CD14-positive monocyte (primary cell): ENCODE measurements around the gene C10orf95. TPM values are rescaled to one million over a fixed set of nuclear protein-coding genes. Genes with fewer than 3 reads are reported as not detected.

ENCODE experiments used
- DNase-seq, 3 donors: peaks; one replicate each; pipeline ENCODE4 v3.0.0-alpha.2; 2011 to 2022
- H2AFZ ChIP-seq: 2 replicates; pipeline ENCODE4 v1.6.0; 2012; ENCODE audit warnings: mild to moderate bottlenecking, low read depth, low read length, inconsistent platforms; ENCODE audit not compliant: insufficient read depth, poor library complexity, severe bottlenecking
- H3K27ac ChIP-seq, 2 donors: 1 replicate in 1 of 2; 2 replicates in 1 of 2; pipeline ENCODE4 v1.5.1; 2012 to 2013; ENCODE audit warnings: low read length in 2 of 2, control low read depth in 1 of 2, inconsistent platforms in 1 of 2, low read depth in 1 of 2, mild to moderate bottlenecking in 1 of 2
- H3K27me3 ChIP-seq, 2 donors: one replicate each; pipeline versions ENCODE4 v1.6.0 to v1.6.1; 2011 to 2013; ENCODE audit warnings: low read length in 2 of 2; ENCODE audit not compliant: control insufficient read depth in 2 of 2, insufficient read depth in 2 of 2
- H3K36me3 ChIP-seq, 2 donors: replicated peaks in 1 of 2; 1 replicate in 1 of 2; 2 replicates in 1 of 2; pipeline versions ENCODE4 v1.5.1 to v1.6.1; 2012 to 2013; ENCODE audit warnings: low read length in 2 of 2, control low read depth in 1 of 2, inconsistent platforms in 1 of 2, mild to moderate bottlenecking in 1 of 2; ENCODE audit not compliant: insufficient read depth in 2 of 2, control insufficient read depth in 1 of 2
- H3K4me1 ChIP-seq, 2 donors: 1 replicate in 1 of 2; 2 replicates in 1 of 2; pipeline versions ENCODE4 v1.5.1 to v1.6.1; 2012 to 2013; ENCODE audit warnings: low read length in 2 of 2, control low read depth in 1 of 2, inconsistent platforms in 1 of 2, mild to moderate bottlenecking in 1 of 2, moderate library complexity in 1 of 2; ENCODE audit not compliant: insufficient read depth in 2 of 2, control insufficient read depth in 1 of 2
- H3K4me2 ChIP-seq: replicated peaks from 2 replicates; pipeline ENCODE3; 2012; ENCODE audit warnings: low read length, moderate library complexity, mild to moderate bottlenecking; ENCODE audit not compliant: poor library complexity, severe bottlenecking; ENCODE audit errors: extremely low read depth
- H3K4me3 ChIP-seq, 3 experiments: fragments of 200-600 bp in 1 of 3; sonication (generic) in 1 of 3; replicated peaks in 1 of 3; 1 replicate in 2 of 3; 2 replicates in 1 of 3; pipeline ENCODE4 v1.5.1; 2011 to 2013; ENCODE audit warnings: low read length in 3 of 3, mild to moderate bottlenecking in 3 of 3, control low read depth in 2 of 3, low read depth in 2 of 3, inconsistent platforms in 1 of 3, moderate library complexity in 1 of 3
- H3K79me2 ChIP-seq: 2 replicates; pipeline ENCODE4 v1.6.0; 2012; ENCODE audit warnings: mild to moderate bottlenecking, control low read depth, inconsistent platforms, low read length, moderate library complexity; ENCODE audit not compliant: insufficient read depth
- H3K9ac ChIP-seq: 2 replicates; pipeline ENCODE4 v1.6.0; 2017; ENCODE audit warnings: low read length, mild to moderate bottlenecking; ENCODE audit not compliant: insufficient read depth, poor library complexity, severe bottlenecking
- H3K9me3 ChIP-seq, 2 donors: replicated peaks in 1 of 2; 1 replicate in 1 of 2; 2 replicates in 1 of 2; pipeline versions ENCODE4 v1.5.1 to v1.6.1; 2012 to 2013; ENCODE audit warnings: low read length in 2 of 2, control low read depth in 1 of 2; ENCODE audit not compliant: control insufficient read depth in 1 of 2, insufficient read depth in 1 of 2
- H4K20me1 ChIP-seq: 2 replicates; pipeline ENCODE4 v1.6.0; 2012; ENCODE audit warnings: mild to moderate bottlenecking, low read length, control low read depth, moderate library complexity; ENCODE audit not compliant: insufficient read depth
- H3K27ac Mint-ChIP-seq, 7 donors: one replicate each; pipeline ENCODE4 v1.8.0; 2020; ENCODE audit warnings: mild to moderate bottlenecking in 7 of 7, mixed read lengths in 7 of 7, moderate library complexity in 6 of 7, inconsistent platforms in 2 of 7
- H3K27me3 Mint-ChIP-seq, 3 donors: one replicate each; pipeline ENCODE4 v1.8.0; 2021 to 2022; ENCODE audit warnings: low read depth in 3 of 3, mild to moderate bottlenecking in 3 of 3, mixed read lengths in 3 of 3, moderate library complexity in 3 of 3, inconsistent platforms in 1 of 3
- H3K36me3 Mint-ChIP-seq, 2 donors: one replicate each; pipeline ENCODE4 v1.8.0; 2020; ENCODE audit warnings: mixed read lengths in 2 of 2, inconsistent platforms in 1 of 2, mild to moderate bottlenecking in 1 of 2
- H3K4me1 Mint-ChIP-seq: one replicate; pipeline ENCODE4 v1.8.0; 2020; ENCODE audit warnings: mild to moderate bottlenecking, mixed read lengths
- H3K4me3 Mint-ChIP-seq, 2 donors: one replicate each; pipeline ENCODE4 v1.8.0; 2020; ENCODE audit warnings: mild to moderate bottlenecking in 2 of 2, mixed read lengths in 2 of 2, moderate library complexity in 1 of 2
- H3K9me3 Mint-ChIP-seq, 7 donors: one replicate each; pipeline ENCODE4 v1.8.0; 2020 to 2022; ENCODE audit warnings: mixed read lengths in 7 of 7, mild to moderate bottlenecking in 6 of 7, moderate library complexity in 6 of 7, inconsistent platforms in 2 of 7
- CTCF ChIP-seq: fragments of 200-600 bp; IDR thresholded peaks from one replicate; pipeline ENCODE4 v1.8.0; 2022; ENCODE audit warnings: antibody characterized with exemption, mild to moderate bottlenecking
- WGBS: methylation state at CpG from one replicate; pipeline ENCODE4 v1.1.5; 2013; ENCODE audit warnings: missing lambda C conversion rate; ENCODE audit not compliant: insufficient coverage; 5-methylcytosine and 5-hydroxymethylcytosine counted together
- intact Hi-C, 2 donors: fragments of 100-400 bp; cut with micrococcal nuclease; formaldehyde crosslinking; loops; one replicate each; pipeline versions ENCODE4 v1.15.0 to v1.15.1; 2023
- polyA plus RNA-seq, 3 donors: library from polyadenylated mRNA; depleted of rRNA in 1 of 3; unstranded in 2 of 3; stranded (reverse) in 1 of 3; fragments of 300-500 nt in 2 of 3; fragments of >200 nt in 1 of 3; fragmentation: Illumina TruSeq in 2 of 3; gene quantifications; 1 replicate in 2 of 3; 2 replicates in 1 of 3; pipeline ENCODE4 v1.2.3, GENCODE V29; 2012 to 2021

The C10orf95 gene
- polyA plus RNA-seq, 3 donors = 0.27 TPM; not detected in 2

- peaks cover 31% of the 10 kb centered on the region for H4K20me1 ChIP-seq
- Mint-ChIP-seq H3K27ac (peak overlapping the region in 1 of 7 donors; percentile 71), H3K36me3 (peaks cover 30 to 38% of the 10 kb centered on the region in 2 donors), H3K27me3 (peaks cover 9 to 15% (median 9%) of the 10 kb centered on the region in 3 donors), H3K4me3 (no peak overlapping the region), H3K9me3 (peaks cover 0 to 7% (median 4%) of the 10 kb centered on the region in 7 donors), H3K4me1 (peaks cover 34% of the 10 kb centered on the region)
- H2AFZ ChIP-seq = no peak overlapping the region
- no peak for TF ChIP-seq CTCF
- WGBS = 98% methylated on average over 13 of the region's 13 CpGs
- H3K36me3 ChIP-seq = peaks cover 21 to 22% of the 10 kb centered on the region in 2 donors
- H3K79me2 ChIP-seq = peaks cover 18% of the 10 kb centered on the region
- DNase-seq = no peak
- peak overlapping the region; percentile 98 for H3K4me2 ChIP-seq
- H3K27me3 ChIP-seq = peaks cover 6 to 9% of the 10 kb centered on the region in 2 donors
- H3K4me3 ChIP-seq = peak overlapping the region in 1 of 3 experiments; percentile 96
- H3K4me1 ChIP-seq = peaks cover 33 to 41% of the 10 kb centered on the region in 2 donors
- intact Hi-C loops = loop anchor here in 1 of 2 donors (5.0 kb wide), 1 partner anchor 39 kb away; no protein-coding TSS in a partner anchor
- H3K9me3 ChIP-seq = no peaks in the 10 kb centered on the region
- H3K9ac ChIP-seq = no peak overlapping the region
- H3K27ac ChIP-seq = no peak overlapping the region
Measured at GRCh38 chr10:102423372-102423968, 27.9 kb downstream of the C10orf95 start.

GRCh38 chr10:102422545-102423129 is 28.7 kb downstream of the C10orf95 start:
- Histone ChIP-seq H3K36me3 (peaks cover 21 to 22% of the 10 kb centered on the region in 2 donors), H3K27ac (peak overlapping the region in 1 of 2 donors; percentile 70), H3K4me3 (peak overlapping the region; percentile 68 to 96 (median 82)), H3K4me1 (peaks cover 33 to 41% of the 10 kb centered on the region in 2 donors), H3K27me3 (peaks cover 11 to 17% of the 10 kb centered on the region in 2 donors), H4K20me1 (peaks cover 31% of the 10 kb centered on the region), H3K4me2 (peak overlapping the region; percentile 98), H3K9ac (no peak overlapping the region), H3K9me3 (no peaks in the 10 kb centered on the region), H3K79me2 (peaks cover 18% of the 10 kb centered on the region), H2AFZ (peak overlapping the region; percentile 90)
- H3K27ac Mint-ChIP-seq = peak overlapping the region in 5 of 7 donors; percentile 14 to 54 (median 33)
- peak overlapping the region; percentile 93 to 97 for H3K4me3 Mint-ChIP-seq
- peak; percentile 76 to 81 (median 79) for DNase-seq
- H3K36me3 Mint-ChIP-seq = peaks cover 30 to 38% of the 10 kb centered on the region in 2 donors
- H3K27me3 Mint-ChIP-seq = peaks cover 16 to 23% (median 18%) of the 10 kb centered on the region in 3 donors
- peaks cover 0 to 7% (median 4%) of the 10 kb centered on the region in 7 donors for H3K9me3 Mint-ChIP-seq
- TF ChIP-seq CTCF = peak; percentile 86
- WGBS = 4% methylated on average over 26 of the region's 28 CpGs
- intact Hi-C loops = loop anchor here in 1 of 2 donors (5.0 kb wide), 1 partner anchor 40 kb away; no protein-coding TSS in a partner anchor
- peaks cover 34% of the 10 kb centered on the region for H3K4me1 Mint-ChIP-seq
